ENCODE data around the gene HDAC4.

- TF ChIP-seq ZNF121 (CRISPR knock-in tag; IDR thresholded peaks at IDR 0.05), result no peak
- no peak for TF ChIP-seq CREB1 (CRISPR knock-in tag; IDR thresholded peaks at IDR 0.05)
- TF ChIP-seq SMAD4 (CRISPR knock-in tag; IDR thresholded peaks at IDR 0.05), result no peak
- no peak for TF ChIP-seq FOXP1 (CRISPR knock-in tag; IDR thresholded peaks at IDR 0.05; ENCODE audit: borderline replicate concordance)
Observed at GRCh38 chr2:239156516-239157265, 244.1 kb downstream of the HDAC4 start.

All from WTC11 (cell line).